CD4-positive, alpha-beta T cell treated with Interleukin-17A for 1 hour (primary cell): ENCODE results near the gene PRKCZ.
"Not testable (repeated sequence)": the region's sequence is repeated elsewhere in the genome, so short reads cannot be mapped to it uniquely, and the experiment has no call there.

Experiments
- DNase-seq: peaks from one replicate; pipeline ENCODE4 v3.0.0-alpha.2; 2020

The PRKCZ gene

GRCh38 chr1:2137257-2138121 lies 87.3 kb downstream of the PRKCZ start:
- DNase-seq: no peak

- not testable (repeated sequence) for DNase-seq
Measured at GRCh38 chr1:2139156-2139555, 88.9 kb downstream of the PRKCZ start.

- DNase-seq: no peak
Measured at GRCh38 chr1:2141025-2141424, 90.8 kb downstream of the PRKCZ start.

- no peak for DNase-seq
Measured at GRCh38 chr1:2143814-2144500, 93.7 kb downstream of the PRKCZ start.

GRCh38 chr1:2144501-2145090 lies 94.4 kb downstream of the PRKCZ start:
- DNase-seq: no peak

GRCh38 chr1:2145946-2146835 lies 96.0 kb downstream of the PRKCZ start:
- DNase-seq: peak; percentile 18

- DNase-seq: no peak
Measured at GRCh38 chr1:2146836-2147517, 96.8 kb downstream of the PRKCZ start.

- not testable (repeated sequence) for DNase-seq
Measured at GRCh38 chr1:2147869-2148268, 97.7 kb downstream of the PRKCZ start.

- DNase-seq: peak; percentile 83
Measured at GRCh38 chr1:2148691-2149090, 98.5 kb downstream of the PRKCZ start.

- no peak for DNase-seq
Measured at GRCh38 chr1:2150801-2151200, 100.6 kb downstream of the PRKCZ start.

- DNase-seq: peak; percentile 15
Measured at GRCh38 chr1:2151252-2151651, 101.0 kb downstream of the PRKCZ start.

GRCh38 chr1:2151911-2152310 lies 101.7 kb downstream of the PRKCZ start:
- DNase-seq: no peak

- DNase-seq: no peak
Measured at GRCh38 chr1:2152954-2153353, 102.7 kb downstream of the PRKCZ start.

- no peak for DNase-seq
Measured at GRCh38 chr1:2154022-2154421, 103.8 kb downstream of the PRKCZ start.

GRCh38 chr1:2155147-2155598 lies 105.0 kb downstream of the PRKCZ start:
- no peak for DNase-seq

GRCh38 chr1:2155788-2156187 lies 105.6 kb downstream of the PRKCZ start:
- no peak for DNase-seq

- DNase-seq: no peak
Measured at GRCh38 chr1:2156866-2157265, 106.7 kb downstream of the PRKCZ start.

- no peak for DNase-seq
Measured at GRCh38 chr1:2157856-2158255, 107.6 kb downstream of the PRKCZ start.

GRCh38 chr1:2158272-2158671 lies 108.1 kb downstream of the PRKCZ start:
- no peak for DNase-seq

- DNase-seq: no peak
Measured at GRCh38 chr1:2159124-2159523, 108.9 kb downstream of the PRKCZ start.

GRCh38 chr1:2160451-2161300 lies 110.5 kb downstream of the PRKCZ start:
- no peak for DNase-seq
